Naive thymus-derived CD4-positive, alpha-beta T cell (primary cell): ENCODE data around the gene MRPL20. TPM values are rescaled to one million over a fixed set of nuclear protein-coding genes. Genes with fewer than 3 reads are reported as not detected.
A peak's percentile ranks its signal among the peaks of the same experiment; 100 is the strongest.

Experiments
- ATAC-seq: fragments of 150-1000 bp; cut with Tn5 transposase; 2 replicates; pipeline ENCODE4 v1.10.0; 2021; ENCODE audit warnings: mild to moderate bottlenecking, moderate library complexity
- CTCF ChIA-PET: fragments of 350-600 bp; sonication (Branson Sonifier 250); formaldehyde crosslinking; loops from one replicate; lab custom pipeline; 2021; ENCODE audit warnings: antibody characterized with exemption; lab: Charles Lee
- POLR2A ChIA-PET: fragments of 350-600 bp; sonication (Branson Sonifier 250); formaldehyde crosslinking; loops from one replicate; lab custom pipeline; 2021; ENCODE audit warnings: antibody characterized with exemption, inconsistent platforms; lab: Charles Lee
- DNase-seq, 9 donors: peaks; one replicate each; pipeline versions ENCODE4 v3.0.0 to v3.0.0-alpha.2; 2020 to 2022; ENCODE audit warnings: mixed read lengths in 1 of 9
- H3K27ac ChIP-seq: one replicate; pipeline ENCODE4 v1.7.0; 2013; ENCODE audit warnings: mild to moderate bottlenecking, low read depth, low read length, moderate library complexity
- H3K27me3 ChIP-seq, 2 donors: one replicate each; pipeline ENCODE4 v1.7.0; 2013; ENCODE audit warnings: low read length in 2 of 2, mild to moderate bottlenecking in 2 of 2, moderate library complexity in 2 of 2; ENCODE audit not compliant: control insufficient read depth in 2 of 2, insufficient read depth in 2 of 2
- H3K36me3 ChIP-seq, 3 experiments: 1 replicate in 2 of 3; 2 replicates in 1 of 3; pipeline ENCODE4 v1.7.0; 2013; ENCODE audit warnings: low read length in 3 of 3, mild to moderate bottlenecking in 3 of 3, moderate library complexity in 1 of 3; ENCODE audit not compliant: insufficient read depth in 3 of 3, control insufficient read depth in 2 of 3
- H3K4me1 ChIP-seq, 2 donors: one replicate each; pipeline ENCODE4 v1.7.0; 2013; ENCODE audit warnings: low read length in 2 of 2, mild to moderate bottlenecking in 2 of 2, moderate library complexity in 1 of 2; ENCODE audit not compliant: control insufficient read depth in 2 of 2, insufficient read depth in 2 of 2
- H3K4me3 ChIP-seq: 2 replicates; pipeline ENCODE4 v1.7.0; 2013; ENCODE audit warnings: mild to moderate bottlenecking, low read length
- H3K9me3 ChIP-seq, 3 experiments: 1 replicate in 2 of 3; 2 replicates in 1 of 3; pipeline ENCODE4 v1.7.0; 2013; ENCODE audit warnings: low read length in 3 of 3; ENCODE audit not compliant: control insufficient read depth in 2 of 3
- H3K27ac Mint-ChIP-seq, 9 donors: one replicate each; pipeline ENCODE4 v1.8.0; 2020 to 2022; ENCODE audit warnings: mixed read lengths in 9 of 9, mild to moderate bottlenecking in 8 of 9, moderate library complexity in 5 of 9, inconsistent platforms in 2 of 9
- H3K27me3 Mint-ChIP-seq, 5 donors: one replicate each; pipeline ENCODE4 v1.8.0; 2021 to 2022; ENCODE audit warnings: mixed read lengths in 5 of 5, mild to moderate bottlenecking in 1 of 5
- H3K36me3 Mint-ChIP-seq, 5 donors: one replicate each; pipeline ENCODE4 v1.8.0; 2020 to 2022; ENCODE audit warnings: mixed read lengths in 5 of 5, mild to moderate bottlenecking in 3 of 5, inconsistent platforms in 1 of 5
- H3K4me1 Mint-ChIP-seq, 7 donors: one replicate each; pipeline ENCODE4 v1.8.0; 2020 to 2022; ENCODE audit warnings: mixed read lengths in 7 of 7, mild to moderate bottlenecking in 3 of 7, inconsistent platforms in 1 of 7
- H3K4me3 Mint-ChIP-seq, 10 donors: one replicate each; pipeline ENCODE4 v1.8.0; 2020 to 2022; ENCODE audit warnings: mild to moderate bottlenecking in 10 of 10, mixed read lengths in 10 of 10, moderate library complexity in 6 of 10, inconsistent platforms in 2 of 10
- H3K9me3 Mint-ChIP-seq, 11 donors: one replicate each; pipeline ENCODE4 v1.8.0; 2020 to 2022; ENCODE audit warnings: mixed read lengths in 11 of 11, mild to moderate bottlenecking in 4 of 11, inconsistent platforms in 1 of 11, moderate library complexity in 1 of 11
- intact Hi-C, 2 donors: fragments of 100-400 bp; cut with micrococcal nuclease; formaldehyde crosslinking; loops; one replicate each; pipeline ENCODE4 v1.15.1; 2023
- polyA plus RNA-seq, 2 donors: library from polyadenylated mRNA; unstranded; fragments of 300-500 nt; fragmentation: Illumina TruSeq; gene quantifications; one replicate each; pipeline ENCODE4 v1.2.3, GENCODE V29; 2021
- total RNA-seq, 6 experiments: library from RNA in 5 of 6; stranded (reverse) in 5 of 6; gene quantifications; 1 replicate in 5 of 6; 2 replicates in 1 of 6; pipeline ENCODE4 v1.2.3 and lab custom pipeline; 2021 to 2026

The MRPL20 gene
- total and polyA plus RNA-seq, 7 experiments from 2014 or later: 91.2 to 239 (median 134) TPM

DNA sequence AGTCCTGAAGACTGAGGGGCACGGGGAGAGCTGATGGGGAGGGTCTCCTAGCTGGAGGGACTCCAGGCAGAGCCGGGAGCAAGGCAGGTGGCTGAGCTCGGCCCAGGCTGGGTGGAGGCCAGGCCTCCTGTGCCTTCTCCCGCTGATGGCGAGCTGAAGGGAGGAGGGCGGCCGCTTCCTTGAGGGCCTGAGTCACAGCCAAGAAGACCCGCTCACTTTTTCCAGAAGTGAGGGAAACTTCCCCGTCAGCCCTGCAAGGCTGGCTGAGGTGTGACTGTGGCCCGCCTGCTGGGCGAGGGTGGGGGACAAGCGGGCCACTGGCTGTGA, 26.7 kb upstream of the MRPL20 start:
- Mint-ChIP-seq H3K27ac (no peak overlapping the region), H3K9me3 (no peaks in the 10 kb centered on the region), H3K4me1 (peaks cover 0 to 15% (median 5%) of the 10 kb centered on the region in 7 donors), H3K4me3 (peak overlapping the region in 1 of 10 donors; percentile 80), H3K36me3 (no peaks in the 10 kb centered on the region), H3K27me3 (peaks cover 14 to 20% (median 15%) of the 10 kb centered on the region in 5 donors)
- Histone ChIP-seq H3K36me3 (no peaks in the 10 kb centered on the region), H3K27me3 (peaks cover 0 to 28% of the 10 kb centered on the region in 2 donors), H3K9me3 (no peaks in the 10 kb centered on the region), H3K4me3 (no peak overlapping the region), H3K4me1 (peaks cover 0 to 13% of the 10 kb centered on the region in 2 donors), H3K27ac (no peak overlapping the region)
- ATAC-seq: no peak
- POLR2A ChIA-PET: no interaction called here
- intact Hi-C loops: no loop called here
- CTCF ChIA-PET: no interaction called here
- DNase-seq: peak in 1 of 9 donors; percentile 68

DNA sequence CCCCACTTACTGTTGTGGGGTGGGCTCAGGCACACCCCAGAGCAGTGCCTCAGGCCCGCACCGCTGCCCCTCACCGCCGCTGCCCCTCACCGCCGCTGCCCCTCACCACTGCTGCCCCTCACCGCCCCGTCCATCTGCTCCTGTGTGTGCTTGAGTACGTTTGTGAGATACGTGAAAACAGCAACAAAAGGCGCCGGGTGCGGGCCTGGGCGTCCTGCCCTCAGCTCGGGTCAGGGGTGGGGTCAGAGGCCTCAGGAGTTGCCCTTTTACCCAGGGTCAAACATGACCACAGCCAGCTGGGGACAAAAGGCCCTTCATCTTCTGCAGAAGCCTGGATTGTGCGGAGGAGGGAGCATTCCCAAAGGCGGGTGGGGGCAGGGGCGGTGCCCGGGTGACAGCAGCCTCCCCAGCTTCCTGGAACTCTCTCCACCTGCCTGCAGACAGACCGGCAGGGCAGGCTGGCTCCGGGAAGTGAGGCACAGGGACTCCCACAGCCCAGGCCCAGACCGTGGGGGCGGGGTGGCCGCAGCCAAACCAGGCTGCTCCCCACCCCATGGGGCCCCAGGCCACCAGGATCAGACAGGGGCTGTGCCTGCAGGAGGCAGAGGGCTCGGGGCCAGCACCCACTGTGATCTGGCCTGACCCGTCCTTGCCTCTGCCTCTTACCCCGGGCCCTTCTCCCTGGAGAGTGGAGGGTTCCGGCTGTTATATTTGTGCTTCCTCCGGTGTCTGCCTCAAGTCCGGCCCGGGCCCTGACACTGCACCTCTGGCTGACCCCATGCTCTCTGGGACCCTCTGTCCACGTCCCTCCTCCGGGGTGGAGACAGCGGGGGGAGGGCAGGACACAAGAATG, 26.1 kb upstream of the MRPL20 start:
- POLR2A ChIA-PET: no interaction called here

DNA sequence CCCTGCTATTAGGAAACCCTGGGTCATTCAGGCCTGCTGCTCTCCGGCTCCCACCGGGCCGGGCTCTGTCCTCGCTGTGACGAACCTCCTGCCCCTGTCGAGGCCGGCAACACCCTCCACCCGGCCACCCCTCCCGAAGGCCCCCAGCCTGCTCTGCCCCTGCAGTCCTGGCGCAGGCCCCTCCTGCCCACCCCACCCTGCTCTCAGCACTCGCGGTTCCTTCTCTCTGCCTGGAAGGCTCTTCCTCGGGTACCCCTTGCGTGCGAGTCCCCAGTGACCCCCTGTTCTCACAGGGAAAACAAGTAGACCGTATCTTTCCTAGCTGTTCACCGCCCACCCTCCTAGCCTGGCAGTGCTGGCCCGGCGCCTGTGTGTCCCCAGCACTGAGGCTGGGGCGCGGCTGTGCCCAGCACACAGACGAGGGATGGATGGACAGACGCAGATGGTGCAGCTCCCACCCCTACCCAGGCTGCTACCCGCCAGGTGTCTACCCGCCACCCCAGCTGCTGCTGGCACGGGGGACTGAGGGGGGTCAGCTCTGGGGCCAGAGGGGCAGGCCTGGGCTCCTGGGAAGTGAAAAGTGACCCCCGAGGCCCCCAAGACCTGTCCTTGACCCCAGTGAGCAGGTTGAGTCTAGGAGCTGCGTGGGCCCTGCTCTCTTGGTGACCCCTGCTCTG, 25.3 kb upstream of the MRPL20 start:
- Histone ChIP-seq H3K27ac (no peak overlapping the region), H3K4me1 (peaks cover 0 to 13% of the 10 kb centered on the region in 2 donors), H3K9me3 (no peaks in the 10 kb centered on the region), H3K4me3 (no peak overlapping the region), H3K27me3 (peaks cover 0 to 21% of the 10 kb centered on the region in 2 donors), H3K36me3 (no peaks in the 10 kb centered on the region)
- Mint-ChIP-seq H3K27ac (no peak overlapping the region), H3K27me3 (peaks cover 18 to 24% (median 21%) of the 10 kb centered on the region in 5 donors), H3K36me3 (no peaks in the 10 kb centered on the region), H3K9me3 (peaks cover 0 to 4% (median 0%) of the 10 kb centered on the region in 11 donors), H3K4me3 (no peak overlapping the region), H3K4me1 (peaks cover 0 to 20% (median 8%) of the 10 kb centered on the region in 7 donors)
- ATAC-seq: no peak
- intact Hi-C loops: no loop called here
- DNase-seq: no peak
- ChIA-PET CTCF (no interaction called here), POLR2A (no interaction called here)

More for the DNA sequence above, 26.1 kb upstream of the MRPL20 start:
- CTCF ChIA-PET: no interaction called here
- Mint-ChIP-seq H3K36me3 (no peaks in the 10 kb centered on the region), H3K4me3 (no peak overlapping the region), H3K4me1 (peaks cover 0 to 20% (median 8%) of the 10 kb centered on the region in 7 donors), H3K9me3 (peaks cover 0 to 4% (median 0%) of the 10 kb centered on the region in 11 donors), H3K27me3 (peaks cover 18 to 24% (median 21%) of the 10 kb centered on the region in 5 donors), H3K27ac (no peak overlapping the region)
- H3K4me3 ChIP-seq: no peak overlapping the region
- peaks cover 0 to 28% of the 10 kb centered on the region in 2 donors for H3K27me3 ChIP-seq
- intact Hi-C loops: no loop called here
- no peaks in the 10 kb centered on the region for H3K9me3 ChIP-seq
- peaks cover 0 to 13% of the 10 kb centered on the region in 2 donors for H3K4me1 ChIP-seq
- DNase-seq (no peak), ATAC-seq (no peak)
- no peaks in the 10 kb centered on the region for H3K36me3 ChIP-seq
- H3K27ac ChIP-seq: no peak overlapping the region

DNA sequence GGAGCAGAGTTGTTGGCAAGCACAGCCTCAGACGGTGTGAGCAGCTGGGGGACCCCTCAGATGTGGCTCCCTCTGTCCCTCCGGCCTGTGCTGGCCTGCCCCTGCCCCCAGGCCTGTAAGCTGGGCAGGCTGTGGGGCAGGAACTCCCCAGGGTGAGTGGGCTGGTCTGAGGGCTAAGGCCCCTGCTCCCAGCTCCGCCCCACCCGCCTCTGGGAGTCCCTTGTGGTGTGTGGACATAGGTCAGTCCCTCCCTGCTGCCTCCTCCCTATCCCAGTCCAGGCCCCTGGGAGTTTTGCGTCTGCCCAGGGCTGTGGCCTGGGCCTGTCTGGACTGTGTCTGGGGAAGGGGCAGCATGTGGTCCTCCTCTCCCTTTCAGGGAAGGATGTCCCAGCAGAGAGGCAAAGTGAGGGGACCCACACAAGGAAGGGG, 24.8 kb upstream of the MRPL20 start:
- Mint-ChIP-seq H3K9me3 (peaks cover 0 to 4% (median 0%) of the 10 kb centered on the region in 11 donors), H3K4me1 (peaks cover 0 to 20% (median 8%) of the 10 kb centered on the region in 7 donors), H3K36me3 (no peaks in the 10 kb centered on the region), H3K27ac (no peak overlapping the region), H3K4me3 (no peak overlapping the region), H3K27me3 (peaks cover 18 to 24% (median 21%) of the 10 kb centered on the region in 5 donors)
- intact Hi-C loops: no loop called here
- Histone ChIP-seq H3K27me3 (peaks cover 0 to 16% of the 10 kb centered on the region in 2 donors), H3K4me3 (no peak overlapping the region), H3K27ac (no peak overlapping the region), H3K36me3 (no peaks in the 10 kb centered on the region), H3K9me3 (no peaks in the 10 kb centered on the region), H3K4me1 (peaks cover 0 to 13% of the 10 kb centered on the region in 2 donors)
- DNase-seq (no peak), ATAC-seq (no peak)
- CTCF ChIA-PET: interaction anchor here (1.8 kb wide), 1 partner anchor 9 kb away, joined by 4 read pairs; no protein-coding TSS in a partner anchor
- POLR2A ChIA-PET: interaction anchor here (0.8 kb wide), 1 partner anchor 11 kb away, joined by 3 read pairs; the partner anchor contains the start of gene ANKRD65

DNA sequence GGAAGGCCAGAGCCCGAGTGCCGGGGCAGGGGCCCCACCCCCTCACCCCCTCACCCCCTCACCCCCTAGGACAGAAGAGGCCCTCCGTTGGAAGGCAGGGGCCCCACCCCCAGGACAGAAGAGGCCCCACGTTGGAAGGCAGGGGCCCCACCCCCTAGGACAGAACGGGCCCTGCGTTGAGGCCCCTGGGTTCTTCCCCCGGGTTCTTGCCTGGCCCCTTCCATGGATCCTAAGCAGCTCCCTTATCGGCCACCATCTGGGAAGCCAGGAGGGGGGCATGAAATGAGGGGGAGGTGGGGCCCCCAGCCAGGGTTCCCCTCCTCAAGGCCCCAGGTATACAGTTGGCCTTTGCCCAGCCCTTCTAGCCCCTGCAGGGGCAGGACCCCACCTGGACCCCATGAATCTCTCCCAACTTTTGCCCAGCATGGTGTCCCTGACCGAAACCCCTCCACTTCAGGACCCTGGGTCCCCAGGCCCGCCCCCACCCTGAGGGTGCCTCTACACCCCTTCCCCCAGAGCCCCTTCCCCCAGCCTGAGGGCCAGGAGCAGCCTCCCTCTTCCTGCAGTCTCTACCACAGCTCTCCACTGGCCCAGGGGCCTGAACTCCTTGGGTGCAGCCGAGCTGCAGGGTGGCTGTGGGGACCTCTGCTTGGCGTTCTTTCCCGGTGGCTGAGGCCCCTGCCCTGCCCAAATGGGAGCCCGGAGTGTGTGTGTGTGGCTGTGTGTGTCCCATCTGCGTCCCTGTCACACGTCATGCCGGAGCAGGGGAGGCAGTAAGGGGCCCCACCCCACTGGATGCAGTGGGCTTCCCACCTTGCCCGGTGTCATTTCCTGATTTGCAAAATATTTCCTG, 24.1 kb upstream of the MRPL20 start:
- intact Hi-C loops: no loop called here
- no peak for DNase-seq

More for the DNA sequence above, 24.1 kb upstream of the MRPL20 start:
- Mint-ChIP-seq H3K4me1 (peaks cover 0 to 18% (median 8%) of the 10 kb centered on the region in 7 donors), H3K27ac (no peak overlapping the region), H3K27me3 (peaks cover 18 to 23% (median 20%) of the 10 kb centered on the region in 5 donors), H3K36me3 (no peaks in the 10 kb centered on the region), H3K4me3 (no peak overlapping the region), H3K9me3 (peaks cover 0 to 4% (median 0%) of the 10 kb centered on the region in 11 donors)
- Histone ChIP-seq H3K27me3 (peaks cover 0 to 10% of the 10 kb centered on the region in 2 donors), H3K4me3 (no peak overlapping the region), H3K4me1 (peaks cover 0 to 9% of the 10 kb centered on the region in 2 donors), H3K27ac (no peak overlapping the region), H3K36me3 (no peaks in the 10 kb centered on the region), H3K9me3 (no peaks in the 10 kb centered on the region)
- ChIA-PET POLR2A (interaction anchor here (0.6 to 0.8 kb wide), 2 partner anchors 10 to 136 kb away, joined by 3 to 4 read pairs; partner anchors contain the start of gene ANKRD65), CTCF (interaction anchor here (1.8 kb wide), 1 partner anchor 10 kb away, joined by 4 read pairs; no protein-coding TSS in a partner anchor)
- ATAC-seq: no peak
